ENCODE measurements around the gene OR4M2.
"Not testable (repeated sequence)": the region's sequence is repeated elsewhere in the genome, so short reads cannot be mapped to it uniquely, and the experiment has no call there.

The OR4M2 gene, protein sequence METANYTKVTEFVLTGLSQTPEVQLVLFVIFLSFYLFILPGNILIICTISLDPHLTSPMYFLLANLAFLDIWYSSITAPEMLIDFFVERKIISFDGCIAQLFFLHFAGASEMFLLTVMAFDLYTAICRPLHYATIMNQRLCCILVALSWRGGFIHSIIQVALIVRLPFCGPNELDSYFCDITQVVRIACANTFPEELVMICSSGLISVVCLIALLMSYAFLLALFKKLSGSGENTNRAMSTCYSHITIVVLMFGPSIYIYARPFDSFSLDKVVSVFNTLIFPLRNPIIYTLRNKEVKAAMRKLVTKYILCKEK

DNA sequence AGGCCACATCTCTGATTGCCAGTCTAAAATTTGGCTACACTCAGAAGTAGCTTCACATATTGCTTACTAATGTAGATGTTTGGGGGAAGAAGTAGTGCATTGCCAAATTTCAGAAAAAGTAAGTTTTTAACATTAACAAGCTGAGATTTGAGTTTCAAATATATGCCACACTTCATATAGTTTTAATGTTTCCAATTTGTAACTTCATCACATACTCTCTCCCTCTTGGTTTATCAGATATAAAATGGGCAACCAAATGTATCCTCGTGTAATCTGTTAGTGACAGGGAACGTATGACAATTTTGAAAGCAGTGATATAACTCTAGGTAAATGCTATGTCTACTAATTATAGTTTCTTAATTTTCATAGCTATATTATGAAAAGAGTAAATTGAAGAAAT lies at the start of gene OR4M2:
Gene OR4M2 (plus strand): TSS at position 301 of the 400 bp plus-strand sequence. CDS start 98 bp downstream, at position 399.
- not testable (repeated sequence) for DNase-seq (ENCODE audit: insufficient read length, low spot score); FAIRE-seq

DNA sequence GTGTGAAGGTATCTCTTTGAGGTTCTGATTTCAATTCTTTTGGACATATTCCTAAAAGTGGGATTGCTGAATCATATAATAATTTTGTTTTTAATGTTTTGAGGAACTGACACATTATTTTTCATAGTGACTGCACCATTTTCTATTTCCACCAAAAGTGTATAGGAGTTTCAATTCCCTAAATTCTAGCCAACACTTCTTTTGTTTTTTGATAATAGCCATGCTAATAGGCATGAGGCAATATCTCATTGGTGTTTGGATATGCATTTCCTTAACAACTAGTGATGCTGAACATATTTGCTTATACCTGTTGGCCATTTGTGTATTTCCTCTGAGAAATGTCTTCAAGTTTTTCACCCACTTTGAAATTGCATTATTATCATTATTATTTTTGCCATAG lies 11.1 kb upstream of the OR4M2 start:
- DNase-seq (ENCODE audit: insufficient read length, low spot score); FAIRE-seq: not testable (repeated sequence)

DNA sequence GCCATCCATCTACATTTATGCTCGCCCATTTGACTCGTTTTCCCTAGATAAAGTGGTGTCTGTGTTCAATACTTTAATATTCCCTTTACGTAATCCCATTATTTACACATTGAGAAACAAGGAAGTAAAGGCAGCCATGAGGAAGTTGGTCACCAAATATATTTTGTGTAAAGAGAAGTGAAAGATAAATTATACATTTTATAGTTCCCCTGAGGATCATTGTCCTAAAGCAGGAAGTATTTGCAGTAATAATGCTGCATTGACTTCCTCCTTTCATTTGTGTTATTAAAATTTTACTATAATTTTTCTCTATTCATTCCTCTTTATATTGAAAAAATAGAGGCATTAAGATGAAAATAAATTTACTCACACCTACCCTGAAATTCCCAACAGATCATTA lies 1.1 kb downstream of the OR4M2 start:
- FAIRE-seq; DNase-seq (ENCODE audit: insufficient read length, low spot score): not testable (repeated sequence)

DNA sequence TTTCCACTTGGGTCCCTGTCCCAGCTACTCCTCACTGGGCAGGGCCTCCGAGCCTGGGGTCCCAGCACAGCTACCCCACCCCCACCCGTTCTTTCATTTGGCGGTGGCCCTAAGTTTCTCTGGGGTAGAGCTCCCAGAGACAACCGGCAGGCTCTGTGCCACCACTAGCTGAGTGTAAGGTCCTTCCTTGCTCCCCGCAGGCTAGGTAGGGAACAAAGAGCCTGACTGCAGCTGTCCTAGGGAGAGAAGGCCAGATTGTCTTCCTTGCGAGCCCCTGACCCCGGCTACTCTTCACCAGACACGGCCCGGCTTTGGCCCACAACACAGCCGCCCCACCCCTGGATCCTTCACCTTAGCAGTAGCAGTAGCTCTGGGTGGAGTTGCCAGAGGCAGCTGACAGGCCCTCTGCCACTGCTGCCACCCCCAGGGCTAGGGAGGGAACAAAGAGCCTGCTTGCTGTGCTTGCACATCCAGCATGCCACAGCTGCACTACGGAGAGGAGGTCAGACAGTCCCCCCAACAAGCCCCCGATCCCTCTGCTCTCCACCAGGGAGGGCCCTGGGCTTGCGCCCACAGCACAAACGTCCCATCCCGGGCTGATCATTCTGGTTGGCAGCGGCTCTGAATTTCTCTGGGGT lies 18.4 kb downstream of the OR4M2 start:
- DNase-seq (ENCODE audit: insufficient read length, low spot score); FAIRE-seq: not testable (repeated sequence)

DNA sequence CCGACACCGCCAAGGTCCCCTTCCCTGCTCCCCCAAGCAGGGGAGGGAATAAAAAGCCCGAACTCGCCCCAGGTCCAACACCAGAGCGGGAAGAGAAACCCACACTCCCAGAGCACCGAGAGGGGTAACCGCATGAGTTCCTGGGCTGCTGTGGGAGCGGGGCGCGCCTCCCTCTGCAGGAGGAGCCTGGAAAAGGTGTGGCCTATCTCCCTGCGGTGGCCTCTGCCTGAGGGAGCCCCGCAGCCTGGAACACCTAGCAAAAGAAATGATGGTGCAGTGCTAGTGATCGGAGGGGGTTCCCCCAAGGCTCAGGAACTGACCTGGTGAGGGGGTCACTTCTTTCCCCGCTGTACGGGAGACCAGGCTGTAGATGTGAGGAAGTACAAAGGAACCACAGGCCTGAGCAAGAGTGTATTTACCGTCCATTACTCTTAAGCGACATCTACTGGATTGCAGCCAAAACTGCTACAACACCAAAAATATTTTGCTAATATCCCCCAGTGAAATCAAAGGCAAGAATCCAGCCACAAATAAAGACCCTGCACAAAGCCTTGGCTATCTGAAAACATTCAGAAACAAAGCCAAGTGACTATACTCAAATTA lies 19.1 kb downstream of the OR4M2 start:
- not testable (repeated sequence) for DNase-seq (ENCODE audit: insufficient read length, low spot score); FAIRE-seq

DNA sequence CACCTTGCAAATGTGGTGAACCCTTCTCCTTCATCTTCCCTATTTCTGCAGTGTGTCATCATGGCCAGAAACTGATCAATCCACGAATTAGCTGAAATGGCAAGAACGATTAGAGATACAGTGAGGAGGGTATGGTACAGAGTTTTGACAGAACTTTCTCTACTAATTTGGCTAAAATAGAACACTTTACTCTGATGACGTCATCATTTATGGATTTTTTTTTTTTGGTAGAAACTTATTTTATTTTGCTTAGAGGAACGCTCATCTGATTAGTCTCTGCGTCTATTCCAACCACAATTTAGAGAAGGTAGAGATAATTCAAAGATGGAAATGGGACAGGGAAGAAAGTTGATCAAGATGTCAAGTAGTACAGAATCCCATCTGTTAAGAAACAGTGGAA lies 41.7 kb downstream of the OR4M2 start:
- not testable (repeated sequence) for FAIRE-seq; DNase-seq (ENCODE audit: insufficient read length, low spot score)

All from H54 (cell line).